ENCODE measurements around the gene ARFIP1.

DNA sequence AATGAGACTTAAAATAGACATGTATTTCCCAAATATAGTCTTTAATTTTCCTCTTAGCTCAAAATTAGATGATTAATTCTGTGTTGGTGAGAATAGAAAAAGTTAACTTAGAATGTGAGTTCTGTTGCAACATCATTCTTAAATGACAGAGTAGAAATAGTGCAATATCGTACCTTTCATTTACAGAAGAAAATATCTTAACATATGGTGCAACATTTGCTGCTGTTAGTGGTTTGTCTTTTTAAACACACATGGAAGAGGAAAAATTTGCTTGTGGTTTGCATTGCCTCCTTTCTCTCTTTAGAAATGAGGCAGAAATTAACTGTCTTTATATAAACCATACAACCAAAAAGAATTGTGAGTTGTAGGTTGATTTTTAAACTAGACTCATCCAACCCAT lies 117.1 kb downstream of the ARFIP1 start:
- TF ChIP-seq, protein P1, sequence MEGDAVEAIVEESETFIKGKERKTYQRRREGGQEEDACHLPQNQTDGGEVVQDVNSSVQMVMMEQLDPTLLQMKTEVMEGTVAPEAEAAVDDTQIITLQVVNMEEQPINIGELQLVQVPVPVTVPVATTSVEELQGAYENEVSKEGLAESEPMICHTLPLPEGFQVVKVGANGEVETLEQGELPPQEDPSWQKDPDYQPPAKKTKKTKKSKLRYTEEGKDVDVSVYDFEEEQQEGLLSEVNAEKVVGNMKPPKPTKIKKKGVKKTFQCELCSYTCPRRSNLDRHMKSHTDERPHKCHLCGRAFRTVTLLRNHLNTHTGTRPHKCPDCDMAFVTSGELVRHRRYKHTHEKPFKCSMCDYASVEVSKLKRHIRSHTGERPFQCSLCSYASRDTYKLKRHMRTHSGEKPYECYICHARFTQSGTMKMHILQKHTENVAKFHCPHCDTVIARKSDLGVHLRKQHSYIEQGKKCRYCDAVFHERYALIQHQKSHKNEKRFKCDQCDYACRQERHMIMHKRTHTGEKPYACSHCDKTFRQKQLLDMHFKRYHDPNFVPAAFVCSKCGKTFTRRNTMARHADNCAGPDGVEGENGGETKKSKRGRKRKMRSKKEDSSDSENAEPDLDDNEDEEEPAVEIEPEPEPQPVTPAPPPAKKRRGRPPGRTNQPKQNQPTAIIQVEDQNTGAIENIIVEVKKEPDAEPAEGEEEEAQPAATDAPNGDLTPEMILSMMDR (IDR thresholded peaks at IDR 0.05) = no peak
- TF ChIP-seq ZFX (IDR thresholded peaks at IDR 0.05; ENCODE audit: borderline replicate concordance) = no peak
